ENCODE data around the gene ITPRIP. TPM values are rescaled to one million over a fixed set of nuclear protein-coding genes. Genes with fewer than 3 reads are reported as not detected.

The ITPRIP gene
- polyA plus RNA-seq, 1 donor (not counting 4 experiments of a cell fraction or from before 2014, with no cell fraction given) = 12.1 TPM

DNA sequence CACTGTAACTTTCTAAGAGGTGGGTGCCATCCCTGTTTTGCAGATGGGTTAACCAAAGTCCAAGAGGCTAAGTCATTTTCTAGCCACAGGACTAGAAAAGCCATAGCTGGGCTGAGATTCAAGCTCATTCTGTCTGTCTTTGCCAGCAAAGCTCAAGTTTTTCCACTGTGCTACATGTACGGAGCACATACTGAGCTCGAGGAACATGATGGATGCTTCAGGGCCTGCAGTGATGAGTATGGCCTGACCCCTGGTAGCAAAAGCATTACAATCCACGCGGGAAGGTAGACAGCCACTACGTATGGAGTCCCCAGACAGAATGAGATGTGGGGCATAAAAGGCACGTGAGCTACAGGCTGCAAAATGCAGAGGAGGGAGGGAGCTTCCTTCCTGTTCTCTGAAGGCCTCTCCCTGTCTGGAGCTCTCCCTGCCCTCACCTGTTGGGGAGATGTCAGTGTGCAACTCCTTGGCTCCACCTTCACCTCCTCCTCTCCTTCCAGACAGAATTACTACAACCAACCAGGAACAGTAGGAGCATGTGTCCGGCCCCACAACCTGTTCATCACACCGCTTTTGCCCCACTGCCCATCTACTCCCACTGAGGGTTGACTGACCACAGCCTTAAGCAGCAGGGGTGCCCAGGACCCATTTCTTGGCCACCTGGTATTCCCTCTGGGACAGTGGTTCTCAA is 16.4 kb downstream of the ITPRIP start:
- dilution Hi-C loops (cut with MboI; ENCODE audit: extremely low pct_ligation_motif_present, low sequenced_read_pairs) = no loop called here
- H3K79me2 ChIP-seq (ENCODE audit: control insufficient read depth, insufficient read depth, low read length) = peaks cover 84% of the 10 kb centered on the region
- peak; percentile 78 for FAIRE-seq
- peak overlapping the region; percentile 68 for H3K9ac ChIP-seq (ENCODE audit: control insufficient read depth, extremely low read depth, insufficient read depth, low read length)
- DNase-seq (ENCODE audit: low read depth, low spot score) = no peak
- TF ChIP-seq EZH2 (IDR thresholded peaks at IDR 0.05; ENCODE audit: low read length) (no peak), CTCF (optimal IDR thresholded peaks at IDR 0.05 in 1 of 3, IDR thresholded peaks at IDR 0.05 in 1 of 3, conservative IDR thresholded peaks at IDR 0.05 in 1 of 3; ENCODE audit: extremely low read depth in 1 of 3, insufficient read depth in 2 of 3, low read length in 3 of 3) (peak in 1 of 3 experiments; percentile 1)
- H3K4me1 ChIP-seq (ENCODE audit: control insufficient read depth, extremely low read depth, insufficient read depth, low read length) = peaks cover 75% of the 10 kb centered on the region
- H2AFZ ChIP-seq (ENCODE audit: control insufficient read depth, low read length) = no peak overlapping the region
- peak overlapping the region; percentile 87 for H3K27ac ChIP-seq (ENCODE audit: control insufficient read depth, insufficient read depth, low read length)
- H3K27me3 ChIP-seq (ENCODE audit: control insufficient read depth, extremely low read depth, insufficient read depth, low read length) = no peaks in the 10 kb centered on the region
- H3K4me2 ChIP-seq (ENCODE audit: control insufficient read depth, extremely low read depth, insufficient read depth, low read depth, low read length) = peak overlapping the region; percentile 43
- H4K20me1 ChIP-seq (ENCODE audit: control insufficient read depth, extremely low read depth, insufficient read depth, low read length) = peaks cover 4% of the 10 kb centered on the region
- peaks cover 1 to 21% of the 10 kb centered on the region in 2 experiments for H3K36me3 ChIP-seq (ENCODE audit: control insufficient read depth in 2 of 2, extremely low read depth in 1 of 2, insufficient read depth in 2 of 2, low read length in 2 of 2)
- H3K4me3 ChIP-seq (ENCODE audit: control insufficient read depth in 2 of 3, extremely low read depth in 1 of 3, insufficient read depth in 2 of 3, low read depth in 1 of 3, low read length in 3 of 3) = peak overlapping the region in 1 of 3 experiments; percentile 29
- H3K9me3 ChIP-seq (ENCODE audit: control insufficient read depth, low read depth, low read length) = no peaks in the 10 kb centered on the region
- H3K9me1 ChIP-seq (ENCODE audit: control insufficient read depth, extremely low read depth, insufficient read depth, low read length) = peaks cover 3% of the 10 kb centered on the region

DNA sequence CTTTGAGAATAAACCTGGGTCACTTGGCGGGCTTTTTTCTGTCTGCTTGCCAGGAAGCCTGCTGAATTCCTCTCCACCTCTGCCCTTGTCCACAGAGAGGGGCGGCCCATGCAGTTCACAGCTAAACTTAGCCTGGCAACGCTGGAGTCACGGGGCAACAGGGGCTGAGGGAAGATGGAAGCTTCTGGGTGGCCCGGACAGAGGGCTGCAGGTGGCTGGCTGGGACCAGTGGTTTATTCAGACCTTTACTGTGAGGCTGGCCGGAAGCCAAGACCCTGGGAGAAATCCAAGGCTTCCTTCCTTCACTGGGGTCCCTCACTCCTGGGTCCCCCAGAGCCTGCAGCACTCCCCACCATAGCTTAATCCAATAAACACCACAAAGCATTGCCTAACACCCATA is 17.0 kb downstream of the ITPRIP start:
- Histone ChIP-seq H3K9me1 (ENCODE audit: control insufficient read depth, extremely low read depth, insufficient read depth, low read length) (peaks cover 3% of the 10 kb centered on the region), H3K4me2 (ENCODE audit: control insufficient read depth, extremely low read depth, insufficient read depth, low read depth, low read length) (peak overlapping the region; percentile 43), H3K4me1 (ENCODE audit: control insufficient read depth, extremely low read depth, insufficient read depth, low read length) (peaks cover 76% of the 10 kb centered on the region), H3K36me3 (ENCODE audit: control insufficient read depth in 2 of 2, extremely low read depth in 1 of 2, insufficient read depth in 2 of 2, low read length in 2 of 2) (peaks cover 1 to 17% of the 10 kb centered on the region in 2 experiments), H2AFZ (ENCODE audit: control insufficient read depth, low read length) (no peak overlapping the region), H3K9ac (ENCODE audit: control insufficient read depth, extremely low read depth, insufficient read depth, low read length) (peak overlapping the region; percentile 68), H3K79me2 (ENCODE audit: control insufficient read depth, insufficient read depth, low read length) (peaks cover 84% of the 10 kb centered on the region), H3K27me3 (ENCODE audit: control insufficient read depth, extremely low read depth, insufficient read depth, low read length) (no peaks in the 10 kb centered on the region), H3K4me3 (ENCODE audit: control insufficient read depth in 2 of 3, extremely low read depth in 1 of 3, insufficient read depth in 2 of 3, low read depth in 1 of 3, low read length in 3 of 3) (no peak overlapping the region), H3K9me3 (ENCODE audit: control insufficient read depth, low read depth, low read length) (no peaks in the 10 kb centered on the region), H3K27ac (ENCODE audit: control insufficient read depth, insufficient read depth, low read length) (peak overlapping the region; percentile 87), H4K20me1 (ENCODE audit: control insufficient read depth, extremely low read depth, insufficient read depth, low read length) (peaks cover 4% of the 10 kb centered on the region)
- no peak for FAIRE-seq
- dilution Hi-C loops (cut with MboI; ENCODE audit: extremely low pct_ligation_motif_present, low sequenced_read_pairs) = no loop called here
- no peak for TF ChIP-seq EZH2 (IDR thresholded peaks at IDR 0.05; ENCODE audit: low read length)
- no peak for TF ChIP-seq CTCF (optimal IDR thresholded peaks at IDR 0.05 in 1 of 3, IDR thresholded peaks at IDR 0.05 in 1 of 3, conservative IDR thresholded peaks at IDR 0.05 in 1 of 3; ENCODE audit: extremely low read depth in 1 of 3, insufficient read depth in 2 of 3, low read length in 3 of 3)
- DNase-seq (ENCODE audit: low read depth, low spot score) = no peak
